Measurements from ENCODE around the gene SERINC2.
"Not testable (repeated sequence)": the region's sequence is repeated elsewhere in the genome, so short reads cannot be mapped to it uniquely, and the experiment has no call there.

The SERINC2 gene

DNA sequence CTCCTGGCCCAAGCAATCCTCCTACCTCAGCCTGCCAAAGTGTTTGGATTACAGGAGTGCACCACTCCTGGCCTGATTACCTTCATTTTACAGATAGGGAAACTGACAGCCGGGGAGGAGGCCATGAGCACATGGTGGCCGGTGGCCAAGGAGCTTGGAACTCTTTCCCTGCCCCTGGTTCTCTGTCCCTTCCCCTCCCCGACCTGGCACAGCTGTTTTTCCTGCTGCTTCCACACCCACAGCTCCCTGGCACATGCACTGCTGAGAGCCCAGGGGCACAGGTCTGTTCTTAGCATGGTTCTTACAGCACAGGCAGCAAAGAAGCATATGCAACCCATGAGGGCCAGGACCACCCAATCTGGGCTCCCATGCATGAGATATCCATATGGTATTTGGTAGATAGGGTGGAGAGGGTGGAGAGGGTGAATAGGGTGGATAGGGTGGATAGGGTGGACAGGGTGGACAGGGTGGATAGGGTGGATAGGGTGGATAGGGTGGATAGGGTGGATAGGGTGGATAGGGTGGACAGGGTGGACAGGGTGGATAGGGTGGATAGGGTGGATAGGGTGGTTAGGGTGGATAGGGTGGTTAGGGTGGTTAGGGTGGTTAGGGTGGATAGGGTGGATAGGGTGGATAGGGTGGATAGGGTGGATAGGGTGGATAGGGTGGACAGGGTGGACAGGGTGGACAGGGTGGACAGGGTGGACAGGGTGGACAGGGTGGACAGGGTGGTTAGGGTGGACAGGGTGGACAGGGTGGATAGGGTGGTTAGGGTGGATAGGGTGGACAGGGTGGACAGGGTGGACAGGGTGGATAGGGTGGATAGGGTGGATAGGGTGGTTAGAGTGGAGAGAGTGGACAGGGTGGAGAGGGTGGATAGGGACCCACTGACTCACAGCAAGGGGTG, 18.6 kb downstream of the SERINC2 start:
- not testable (repeated sequence) for DNase-seq (ENCODE audit: extremely low read depth in 1 of 2, low read depth in 1 of 2)

DNA sequence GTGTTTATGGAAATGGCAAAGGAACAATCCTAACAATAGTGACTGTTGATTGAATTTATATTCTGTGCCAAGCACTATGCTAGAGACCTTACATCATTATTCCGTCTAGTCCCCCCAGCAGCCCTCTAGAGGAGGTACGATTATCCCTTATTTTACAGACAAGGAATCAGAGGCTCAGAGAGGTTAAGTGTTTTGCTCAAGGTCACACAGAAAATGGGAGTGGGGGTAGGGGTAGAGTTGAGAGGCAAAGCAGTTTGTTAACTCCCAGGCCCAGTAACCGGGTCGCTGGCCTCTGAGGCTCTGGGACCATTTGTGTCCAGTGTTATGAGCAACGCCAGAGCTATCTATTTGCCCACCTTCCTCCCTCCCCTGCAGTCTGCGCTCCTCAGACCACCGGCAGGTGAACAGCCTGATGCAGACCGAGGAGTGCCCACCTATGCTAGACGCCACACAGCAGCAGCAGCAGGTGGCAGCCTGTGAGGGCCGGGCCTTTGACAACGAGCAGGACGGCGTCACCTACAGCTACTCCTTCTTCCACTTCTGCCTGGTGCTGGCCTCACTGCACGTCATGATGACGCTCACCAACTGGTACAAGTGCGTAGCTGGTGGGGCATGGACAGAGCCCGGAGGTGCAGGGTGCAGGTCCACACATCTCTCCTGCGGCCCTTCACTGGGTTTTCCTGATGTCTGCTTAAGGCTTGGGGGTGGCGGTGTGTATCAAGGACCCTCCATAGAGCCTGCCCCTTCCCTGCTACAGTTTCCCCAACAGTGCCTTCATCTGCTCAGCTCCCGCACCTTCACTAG, 19.8 kb downstream of the SERINC2 start:
- no peak for DNase-seq (ENCODE audit: extremely low read depth in 1 of 2, low read depth in 1 of 2)

DNA sequence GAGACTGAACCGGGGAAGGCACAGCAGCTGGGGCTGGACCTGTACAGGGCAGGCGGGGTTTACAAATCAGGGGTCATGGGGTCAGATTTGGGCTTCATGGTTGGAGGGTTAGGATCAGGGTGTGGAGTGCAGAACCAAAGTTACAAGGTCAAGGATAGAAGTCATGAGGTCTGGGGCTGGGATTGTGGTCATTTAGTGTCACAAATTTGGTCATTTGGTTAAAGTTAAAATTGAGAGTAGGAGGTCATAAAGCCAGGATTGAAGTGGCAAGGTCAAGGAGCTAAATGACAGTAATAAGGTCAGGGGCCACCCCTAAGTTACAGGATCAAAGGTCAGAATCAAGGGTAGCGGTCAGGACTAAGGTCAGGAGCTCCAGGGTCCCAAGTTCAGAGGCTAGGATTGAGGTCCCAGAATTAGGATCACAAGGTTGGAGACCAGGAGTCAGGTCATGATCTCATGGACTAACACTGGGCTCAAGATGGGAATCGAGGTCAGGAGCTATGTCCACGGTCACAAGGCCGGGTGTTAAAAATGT, 20.4 kb downstream of the SERINC2 start:
- no peak for DNase-seq (ENCODE audit: extremely low read depth in 1 of 2, low read depth in 1 of 2)

- no peak for DNase-seq (ENCODE audit: extremely low read depth in 1 of 2, low read depth in 1 of 2)
These were observed 21.3 kb downstream of the SERINC2 start for GRCh38 chr1:31434101-31434871.

GRCh38 chr1:31434979-31435378, 22.0 kb downstream of the SERINC2 start:
- no peak for DNase-seq (ENCODE audit: extremely low read depth in 1 of 2, low read depth in 1 of 2)

GRCh38 chr1:31435471-31436409, 22.7 kb downstream of the SERINC2 start:
- no peak for DNase-seq (ENCODE audit: extremely low read depth in 1 of 2, low read depth in 1 of 2)

DNA sequence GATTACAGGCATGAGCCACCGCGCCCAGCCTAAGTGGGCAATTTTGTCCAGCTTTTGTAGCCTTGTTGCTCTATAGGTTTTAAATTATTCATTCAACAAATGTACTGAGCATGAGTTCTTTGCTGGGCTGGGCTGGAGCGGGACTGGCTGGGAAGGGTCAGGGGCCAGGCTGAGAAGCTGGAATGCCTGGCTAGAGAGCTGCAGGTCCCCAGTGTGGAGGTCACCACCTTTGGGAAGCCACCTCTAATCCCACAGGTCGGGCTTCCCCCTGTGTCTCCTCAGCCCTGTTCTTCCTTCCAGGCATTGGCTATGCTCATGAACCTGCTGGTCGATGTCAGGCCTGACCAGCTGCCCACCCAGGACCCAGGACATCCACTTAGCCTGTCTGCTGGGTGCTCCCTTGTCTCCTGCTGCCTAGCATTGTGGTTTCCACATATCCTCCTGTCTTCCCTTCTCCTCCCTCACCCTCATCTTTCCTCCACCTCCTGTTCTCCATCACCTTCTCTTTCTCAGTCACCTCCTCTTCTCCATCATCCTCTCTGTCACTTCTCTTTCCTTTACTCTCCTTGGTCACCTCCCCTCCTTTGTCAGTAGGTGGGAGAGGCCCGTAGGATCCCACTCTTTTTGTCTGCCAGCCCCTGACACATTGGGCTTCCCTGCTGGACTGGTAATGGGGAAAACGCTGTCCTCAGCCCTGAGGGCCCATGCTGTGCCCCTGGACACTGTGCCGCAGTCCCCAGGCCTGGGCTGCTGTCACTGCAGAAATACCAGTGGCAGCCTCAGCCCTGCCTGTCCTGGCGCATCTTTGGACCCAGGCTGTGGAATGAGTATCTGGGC, 23.8 kb downstream of the SERINC2 start:
- no peak for DNase-seq (ENCODE audit: extremely low read depth in 1 of 2, low read depth in 1 of 2)

DNA sequence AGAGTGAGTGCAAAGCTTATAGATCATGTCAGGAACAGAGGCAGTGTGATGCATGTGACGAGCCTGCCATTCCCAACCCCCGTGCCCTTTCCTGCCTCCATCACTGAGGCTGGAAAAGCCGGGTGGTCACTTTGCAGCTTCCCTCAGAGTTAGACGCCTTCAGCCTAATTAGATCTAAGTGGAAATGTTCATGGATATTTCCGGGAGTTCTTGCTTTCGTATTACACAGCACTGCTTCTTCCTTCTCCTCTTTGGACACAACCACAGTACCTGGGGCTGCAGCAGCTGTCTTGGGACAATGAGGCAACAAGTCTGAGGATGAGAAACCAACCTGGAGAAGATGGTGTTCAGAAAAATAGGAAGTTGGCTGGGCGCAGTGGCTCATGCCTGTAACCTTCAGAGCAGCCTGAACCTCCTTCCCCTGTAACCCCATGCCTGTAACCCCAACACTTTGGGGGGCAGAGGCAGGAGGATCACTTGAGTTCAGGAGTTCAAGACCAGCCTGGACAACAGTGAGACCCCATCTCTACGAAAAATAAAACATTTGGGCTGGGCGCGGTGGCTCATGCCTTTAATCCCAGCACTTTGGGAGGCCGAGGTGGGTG, 24.5 kb downstream of the SERINC2 start:
- no peak for DNase-seq (ENCODE audit: extremely low read depth in 1 of 2, low read depth in 1 of 2)

DNA sequence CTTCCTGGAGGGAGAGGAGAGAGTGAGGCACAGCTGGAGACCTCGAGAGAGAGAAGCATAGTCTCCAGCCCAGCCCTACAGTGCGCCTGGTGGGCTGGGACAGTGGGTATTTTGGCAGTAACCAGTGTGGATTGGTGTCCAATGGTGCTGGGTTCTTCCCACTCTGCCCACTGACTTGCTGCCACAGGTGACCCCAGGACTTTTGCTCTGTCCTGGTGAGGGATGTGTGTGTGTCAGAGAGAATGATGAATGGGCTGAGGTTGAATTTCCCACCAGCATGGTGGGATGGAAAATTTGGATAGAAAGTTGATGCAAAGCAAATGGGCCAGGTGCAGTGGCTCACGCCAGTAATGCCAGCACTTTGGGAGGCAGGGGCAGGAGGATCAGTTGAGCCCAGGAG, 26.3 kb downstream of the SERINC2 start:
- no peak for DNase-seq (ENCODE audit: extremely low read depth in 1 of 2, low read depth in 1 of 2)

GRCh38 chr1:31441073-31441472, 28.1 kb downstream of the SERINC2 start:
- no peak for DNase-seq (ENCODE audit: extremely low read depth in 1 of 2, low read depth in 1 of 2)

DNA sequence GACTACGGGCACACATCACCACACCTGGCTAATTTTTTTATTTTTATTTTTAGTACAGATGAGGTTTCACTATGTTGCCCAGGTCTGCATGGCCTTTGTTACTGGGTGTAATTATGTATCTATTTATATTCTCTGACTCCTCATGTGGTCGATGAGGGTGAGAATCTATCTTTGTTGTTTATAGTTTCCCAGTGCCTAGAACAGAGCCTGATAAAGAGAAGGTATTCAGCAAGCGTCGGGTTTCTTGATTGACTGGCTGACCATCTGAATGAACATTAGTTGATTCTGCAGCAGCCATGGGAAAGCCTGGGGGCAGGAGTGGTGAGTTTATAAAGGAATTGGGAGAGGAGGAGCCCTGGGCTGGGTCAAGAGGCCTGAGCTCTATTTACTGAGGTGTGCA, 28.5 kb downstream of the SERINC2 start:
- DNase-seq (ENCODE audit: extremely low read depth in 1 of 2, low read depth in 1 of 2) = no peak

DNA sequence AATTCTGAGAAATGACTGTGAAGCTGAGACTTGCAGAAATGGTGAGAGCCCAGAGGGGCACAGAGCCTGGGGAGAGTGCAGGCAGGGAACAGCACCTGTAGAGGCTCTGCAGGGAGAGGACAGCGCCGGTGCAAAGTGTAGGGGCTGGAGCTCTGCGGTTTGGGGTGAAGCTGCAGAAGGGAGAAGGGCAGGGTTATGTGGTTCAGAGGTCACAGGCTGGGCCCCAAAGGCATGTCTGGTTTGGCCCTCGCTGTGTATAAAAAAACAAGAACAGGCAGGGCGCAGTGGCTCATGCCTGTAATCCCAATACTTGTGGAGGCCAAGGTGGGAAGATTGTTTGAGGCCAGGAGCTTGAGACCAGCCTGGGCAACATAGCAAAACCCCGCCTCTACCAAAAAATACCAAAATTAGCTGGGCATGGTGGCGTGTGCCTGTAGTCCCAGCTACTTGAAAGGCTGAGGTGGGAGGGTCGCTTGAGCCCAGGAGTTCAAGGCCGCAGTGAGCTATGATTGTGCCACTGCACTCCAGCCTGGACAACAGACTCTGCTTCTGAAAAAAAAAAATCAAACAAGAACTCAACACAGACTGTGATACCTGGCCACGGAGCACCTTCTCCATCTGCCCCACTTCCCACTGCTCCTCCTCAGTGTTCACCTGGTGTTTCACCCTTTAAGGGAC, 29.1 kb downstream of the SERINC2 start:
- no peak for DNase-seq (ENCODE audit: extremely low read depth in 1 of 2, low read depth in 1 of 2)

DNA sequence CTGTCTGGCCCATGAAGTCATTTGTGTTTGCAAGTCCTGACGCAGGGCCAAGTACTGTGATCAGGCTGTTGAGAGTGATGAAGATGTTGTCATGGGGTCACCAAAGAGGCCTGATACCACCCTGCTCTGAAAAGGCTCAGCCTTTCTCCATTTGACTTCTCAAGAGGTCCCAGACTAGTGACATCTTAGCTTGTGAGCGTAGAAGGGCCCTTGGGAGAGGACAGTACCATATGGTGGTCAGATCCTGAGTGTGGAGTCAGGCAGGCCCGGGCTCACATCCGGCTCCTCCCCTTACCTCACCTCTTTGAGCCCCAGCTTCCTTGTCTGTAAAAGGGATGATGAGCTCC, 29.6 kb downstream of the SERINC2 start:
- DNase-seq (ENCODE audit: extremely low read depth in 1 of 2, low read depth in 1 of 2) = no peak

GRCh38 chr1:31443673-31444072, 30.7 kb downstream of the SERINC2 start:
- no peak for DNase-seq (ENCODE audit: extremely low read depth in 1 of 2, low read depth in 1 of 2)

DNA sequence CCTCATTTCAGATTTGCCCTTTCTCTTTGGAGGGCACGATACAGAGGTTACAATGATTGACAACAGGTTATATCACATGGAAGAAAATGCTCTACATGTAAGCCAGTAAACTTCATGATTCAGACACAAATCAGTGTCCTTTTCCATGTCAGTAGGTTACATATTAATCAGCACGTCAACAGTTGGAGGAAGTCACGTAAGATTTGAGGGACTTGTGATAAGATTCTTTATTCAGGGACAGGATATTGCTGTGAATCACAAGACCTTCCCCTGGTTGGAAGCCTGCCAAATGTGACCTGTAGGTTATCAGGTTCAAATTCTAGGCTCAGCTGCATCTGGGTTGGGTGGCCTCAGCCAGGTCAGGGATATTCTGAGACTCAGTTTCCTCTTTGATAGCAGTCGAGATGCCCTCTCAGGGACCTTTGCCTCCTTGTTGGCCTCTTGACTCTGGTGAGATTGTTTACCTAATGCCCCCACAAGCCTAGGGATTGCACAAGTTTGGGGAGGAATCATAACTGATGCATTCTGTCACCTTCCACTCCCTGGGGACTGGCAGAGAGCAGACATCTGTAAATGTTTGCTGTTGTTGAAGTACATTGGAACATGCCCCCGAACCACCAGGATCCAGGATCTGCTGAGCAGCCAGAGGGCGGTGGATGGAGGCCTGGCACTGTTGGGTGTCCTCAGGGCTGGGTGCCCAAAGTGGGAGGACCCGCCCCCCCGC, 31.9 kb downstream of the SERINC2 start:
- DNase-seq (ENCODE audit: extremely low read depth in 1 of 2, low read depth in 1 of 2) = no peak

DNA sequence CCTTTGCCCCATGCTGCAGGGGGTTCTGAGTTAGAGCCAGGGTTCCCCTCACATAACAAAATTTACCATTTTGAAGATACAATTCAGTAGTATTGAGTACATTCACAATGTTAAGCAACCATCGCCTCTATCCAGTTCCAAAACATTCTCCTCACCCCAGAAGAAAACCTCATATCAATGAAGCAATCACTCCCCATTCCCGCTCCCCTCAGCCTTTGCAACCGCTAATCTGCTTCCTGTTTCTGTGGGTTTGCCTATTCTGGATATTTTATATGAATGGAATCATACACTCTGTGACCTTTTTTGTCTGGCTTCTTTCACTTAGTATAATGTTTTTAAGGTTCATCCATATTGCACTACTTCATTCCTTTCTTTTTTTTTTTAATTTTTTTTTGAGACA, 32.9 kb downstream of the SERINC2 start:
- DNase-seq (ENCODE audit: extremely low read depth in 1 of 2, low read depth in 1 of 2) = no peak

- DNase-seq (ENCODE audit: extremely low read depth in 1 of 2, low read depth in 1 of 2) = no peak
These were observed 34.2 kb downstream of the SERINC2 start for GRCh38 chr1:31447210-31447609.
